ENCODE measurements around the gene C2orf80. TPM values are rescaled to one million over a fixed set of nuclear protein-coding genes. Genes with fewer than 3 reads are reported as not detected.

C2orf80 gene
- total RNA-seq, 4 donors from 2014 or later = not detected

GRCh38 chr2:208186893-208187292 is 2.9 kb downstream of the C2orf80 start:
- Histone ChIP-seq H3K9me3 (no peaks in the 10 kb centered on the region), H3K27me3 (no peaks in the 10 kb centered on the region), H3K36me3 (no peaks in the 10 kb centered on the region), H3K4me3 (no peak overlapping the region), H3K27ac (no peak overlapping the region), H3K4me1 (no peaks in the 10 kb centered on the region)
- TF ChIP-seq POLR2A (IDR thresholded peaks at IDR 0.05) (no peak), CTCF (IDR thresholded peaks at IDR 0.05) (no peak)
- no peak for DNase-seq

- no peak for TF ChIP-seq POLR2A (IDR thresholded peaks at IDR 0.05)
- no peak for TF ChIP-seq CTCF (IDR thresholded peaks at IDR 0.05)
- Histone ChIP-seq H3K27me3 (no peaks in the 10 kb centered on the region), H3K9me3 (no peaks in the 10 kb centered on the region), H3K27ac (no peak overlapping the region), H3K36me3 (no peaks in the 10 kb centered on the region), H3K4me3 (no peak overlapping the region), H3K4me1 (no peaks in the 10 kb centered on the region)
- DNase-seq = no peak
Measured at GRCh38 chr2:208186465-208186864, 3.4 kb downstream of the C2orf80 start.

- no peak overlapping the region for H3K4me3 ChIP-seq
Measured at GRCh38 chr2:208183972-208184705, 5.7 kb downstream of the C2orf80 start.

GRCh38 chr2:208183526-208183925 is 6.3 kb downstream of the C2orf80 start:
- H3K4me1 ChIP-seq = no peaks in the 10 kb centered on the region
- TF ChIP-seq POLR2A (IDR thresholded peaks at IDR 0.05) (no peak), CTCF (IDR thresholded peaks at IDR 0.05) (no peak)
- H3K36me3 ChIP-seq = no peaks in the 10 kb centered on the region
- no peak overlapping the region for H3K27ac ChIP-seq
- H3K4me3 ChIP-seq = no peak overlapping the region
- no peak for DNase-seq
- H3K27me3 ChIP-seq = no peaks in the 10 kb centered on the region
- no peaks in the 10 kb centered on the region for H3K9me3 ChIP-seq

More at GRCh38 chr2:208183972-208184705, 5.7 kb downstream of the C2orf80 start:
- no peaks in the 10 kb centered on the region for H3K4me1 ChIP-seq
- no peaks in the 10 kb centered on the region for H3K9me3 ChIP-seq
- no peak overlapping the region for H3K27ac ChIP-seq
- no peak for TF ChIP-seq POLR2A (IDR thresholded peaks at IDR 0.05)
- DNase-seq = no peak
- H3K36me3 ChIP-seq = no peaks in the 10 kb centered on the region
- H3K27me3 ChIP-seq = no peaks in the 10 kb centered on the region

- Histone ChIP-seq H3K9me3 (no peaks in the 10 kb centered on the region), H3K36me3 (no peaks in the 10 kb centered on the region), H3K27me3 (no peaks in the 10 kb centered on the region), H3K4me3 (no peak overlapping the region), H3K27ac (no peak overlapping the region), H3K4me1 (no peaks in the 10 kb centered on the region)
- DNase-seq = no peak
- TF ChIP-seq POLR2A (IDR thresholded peaks at IDR 0.05) = no peak
- TF ChIP-seq CTCF (IDR thresholded peaks at IDR 0.05) = no peak
Measured at GRCh38 chr2:208182835-208183234, 7.0 kb downstream of the C2orf80 start.

- no peak overlapping the region for H3K27ac ChIP-seq
- no peaks in the 10 kb centered on the region for H3K27me3 ChIP-seq
- no peaks in the 10 kb centered on the region for H3K9me3 ChIP-seq
- no peak for TF ChIP-seq CTCF (IDR thresholded peaks at IDR 0.05)
- TF ChIP-seq POLR2A (IDR thresholded peaks at IDR 0.05) = no peak
- no peak overlapping the region for H3K4me3 ChIP-seq
- H3K36me3 ChIP-seq = no peaks in the 10 kb centered on the region
- DNase-seq = no peak
- H3K4me1 ChIP-seq = no peaks in the 10 kb centered on the region
Measured at GRCh38 chr2:208179028-208179609, 10.7 kb downstream of the C2orf80 start.

Measured in Peyer's patch (tissue), 4 donors.